ENCODE measurements around the gene AMY1A. TPM values are rescaled to one million over a fixed set of nuclear protein-coding genes. Genes with fewer than 3 reads are reported as not detected.
"Not testable (repeated sequence)": the region's sequence is repeated elsewhere in the genome, so short reads cannot be mapped to it uniquely, and the experiment has no call there.

Gene AMY1A
- not detected in 2 replicates for total RNA-seq (2014; rRNA removed; shearing (Covaris generic))
- polyA plus RNA-seq (2016; fragmentation: Nextera tagmentation; extraction: Ambion mirVana): not detected in 2 replicates
- long read RNA-seq: 0 reads

- H3K27ac ChIP-seq (ENCODE audit: low read depth); H3K79me2 ChIP-seq (replicated peaks; ENCODE audit: insufficient read depth); H3K4me3 Mint-ChIP-seq; H3K4me1 Mint-ChIP-seq; H3K9me3 Mint-ChIP-seq; ATAC-seq; H4K20me1 ChIP-seq (replicated peaks; ENCODE audit: insufficient read depth); H3F3A ChIP-seq (replicated peaks; ENCODE audit: low read depth); H3K36me3 Mint-ChIP-seq (ENCODE audit: low read depth); H3K36me3 ChIP-seq (ENCODE audit: insufficient read depth); H3K27me3 Mint-ChIP-seq (ENCODE audit: insufficient read depth, low read depth, poor library complexity); H3K4me3 ChIP-seq; DNase-seq (ENCODE audit: low spot score); H2AFZ ChIP-seq; H3K27ac Mint-ChIP-seq; H3K27me3 ChIP-seq (ENCODE audit: insufficient read depth); H3K4me1 ChIP-seq (ENCODE audit: insufficient read depth); H3K9me2 ChIP-seq (ENCODE audit: insufficient read depth); H3K4me2 ChIP-seq: not testable (repeated sequence)
These were observed at the start of gene AMY1A for GRCh38 chr1:103655460-103655859. Gene AMY1A (plus strand): TSS chr1:103655760. CDS start chr1:103656331, 571 bp downstream.

GRCh38 chr1:103616362-103616761, 39.2 kb upstream of the AMY1A start:
- Histone ChIP-seq H3K36me3 (ENCODE audit: insufficient read depth) (no peaks in the 10 kb centered on the region), H3K4me3 (no peak overlapping the region), H3K27ac (ENCODE audit: low read depth) (no peak overlapping the region), H3K4me2 (no peak overlapping the region), H4K20me1 (replicated peaks; ENCODE audit: insufficient read depth) (no peaks in the 10 kb centered on the region), H3K79me2 (replicated peaks; ENCODE audit: insufficient read depth) (no peaks in the 10 kb centered on the region), H3F3A (replicated peaks; ENCODE audit: low read depth) (no peaks in the 10 kb centered on the region), H3K9me2 (ENCODE audit: insufficient read depth) (no peaks in the 10 kb centered on the region), H3K4me1 (ENCODE audit: insufficient read depth) (no peaks in the 10 kb centered on the region), H3K27me3 (ENCODE audit: insufficient read depth) (no peaks in the 10 kb centered on the region), H2AFZ (no peak overlapping the region)
- no peak overlapping the region for H3K4me3 Mint-ChIP-seq
- no peaks in the 10 kb centered on the region for H3K36me3 Mint-ChIP-seq (ENCODE audit: low read depth)
- no peaks in the 10 kb centered on the region for H3K27me3 Mint-ChIP-seq (ENCODE audit: insufficient read depth, low read depth, poor library complexity)
- H3K9me3 Mint-ChIP-seq: no peaks in the 10 kb centered on the region
- DNase-seq (ENCODE audit: low spot score) (no peak), ATAC-seq (no peak)
- H3K27ac Mint-ChIP-seq: no peak overlapping the region; the same call in 1 of the 2 replicates
- H3K4me1 Mint-ChIP-seq: no peaks in the 10 kb centered on the region
- no peak for TF ChIP-seq NANOG (IDR thresholded peaks at IDR 0.05; ENCODE audit: borderline replicate concordance)
- no peak for TF ChIP-seq EZH2phosphoT487 (IDR thresholded peaks at IDR 0.05; ENCODE audit: unreplicated experiment)
- TF ChIP-seq POLR2AphosphoS5 (IDR thresholded peaks at IDR 0.05; ENCODE audit: low read depth): no peak
- no peak for TF ChIP-seq ZNF114 (CRISPR knock-in tag; IDR thresholded peaks at IDR 0.05)
- no peak for TF ChIP-seq ZNF462 (CRISPR knock-in tag; IDR thresholded peaks at IDR 0.05)
- TF ChIP-seq REST (IDR thresholded peaks at IDR 0.05; ENCODE audit: unreplicated experiment): no peak
- TF ChIP-seq EZH2 (IDR thresholded peaks at IDR 0.05; ENCODE audit: low read depth, unreplicated experiment): no peak
- TF ChIP-seq ETS1 (IDR thresholded peaks at IDR 0.05): no peak
- TF ChIP-seq JUNB (IDR thresholded peaks at IDR 0.05; ENCODE audit: unreplicated experiment): no peak
- TF ChIP-seq STAT1 (IDR thresholded peaks at IDR 0.05; ENCODE audit: unreplicated experiment): no peak
